ENCODE results near the gene STRADA.

DNA sequence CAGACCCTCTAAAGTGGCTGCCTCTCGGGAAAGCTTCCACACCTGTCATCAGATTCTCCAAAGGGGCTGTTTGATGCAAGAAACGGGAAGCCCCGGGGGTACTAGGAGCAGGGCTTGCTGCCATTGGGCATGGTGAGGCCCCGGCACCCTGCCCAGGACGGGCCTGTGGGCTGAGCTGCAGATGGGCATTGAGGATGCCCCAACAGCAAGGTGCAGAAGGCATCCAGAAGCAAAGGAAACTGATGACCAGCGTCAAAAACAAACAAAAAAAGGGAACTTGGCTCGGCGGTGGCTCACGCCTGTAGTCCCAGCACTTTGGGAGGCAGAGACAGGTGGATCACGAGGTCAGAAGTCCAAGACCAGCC, 40.2 kb downstream of the STRADA start:
- TF ChIP-seq, protein P1, sequence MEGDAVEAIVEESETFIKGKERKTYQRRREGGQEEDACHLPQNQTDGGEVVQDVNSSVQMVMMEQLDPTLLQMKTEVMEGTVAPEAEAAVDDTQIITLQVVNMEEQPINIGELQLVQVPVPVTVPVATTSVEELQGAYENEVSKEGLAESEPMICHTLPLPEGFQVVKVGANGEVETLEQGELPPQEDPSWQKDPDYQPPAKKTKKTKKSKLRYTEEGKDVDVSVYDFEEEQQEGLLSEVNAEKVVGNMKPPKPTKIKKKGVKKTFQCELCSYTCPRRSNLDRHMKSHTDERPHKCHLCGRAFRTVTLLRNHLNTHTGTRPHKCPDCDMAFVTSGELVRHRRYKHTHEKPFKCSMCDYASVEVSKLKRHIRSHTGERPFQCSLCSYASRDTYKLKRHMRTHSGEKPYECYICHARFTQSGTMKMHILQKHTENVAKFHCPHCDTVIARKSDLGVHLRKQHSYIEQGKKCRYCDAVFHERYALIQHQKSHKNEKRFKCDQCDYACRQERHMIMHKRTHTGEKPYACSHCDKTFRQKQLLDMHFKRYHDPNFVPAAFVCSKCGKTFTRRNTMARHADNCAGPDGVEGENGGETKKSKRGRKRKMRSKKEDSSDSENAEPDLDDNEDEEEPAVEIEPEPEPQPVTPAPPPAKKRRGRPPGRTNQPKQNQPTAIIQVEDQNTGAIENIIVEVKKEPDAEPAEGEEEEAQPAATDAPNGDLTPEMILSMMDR (IDR thresholded peaks at IDR 0.05): no peak
- TF ChIP-seq EP300 (IDR thresholded peaks at IDR 0.05): no peak
